SU-DHL-6 (cell line): Measurements from ENCODE around the gene G6PD.
A peak's percentile ranks its signal among the peaks of the same experiment; 100 is the strongest.

ENCODE experiments used
- H2AFZ ChIP-seq: fragments of 200-600 bp; sonication (generic); 2 replicates; pipeline ENCODE4 v1.6.1; 2014; ENCODE audit warnings: low read depth, mild to moderate bottlenecking, moderate library complexity, mixed read lengths, antibody characterized with exemption, low read length; ENCODE audit not compliant: severe bottlenecking
- H3F3A ChIP-seq: fragments of 200-600 bp; shearing (Covaris generic); 2 replicates; pipeline ENCODE4 v1.6.0; 2016; ENCODE audit warnings: antibody characterized with exemption, mild to moderate bottlenecking; ENCODE audit not compliant: insufficient read depth
- H3K27ac ChIP-seq: fragments of 200-600 bp; sonication (generic); 2 replicates; pipeline ENCODE4 v1.5.1; 2016; ENCODE audit warnings: low read depth, mild to moderate bottlenecking, low read length, moderate library complexity, mixed read lengths
- H3K27me3 ChIP-seq: fragments of 200-600 bp; sonication (generic), shearing (Covaris generic); 2 replicates; pipeline ENCODE4 v1.6.0; 2014; ENCODE audit warnings: mild to moderate bottlenecking, low read length
- H3K36me3 ChIP-seq: fragments of 200-600 bp; sonication (generic); 2 replicates; pipeline ENCODE4 v1.6.1; 2014; ENCODE audit warnings: mild to moderate bottlenecking, low read length, mixed read lengths
- H3K4me2 ChIP-seq: fragments of 300-600, 200-600 bp; shearing (Covaris generic), sonication (generic); 2 replicates; pipeline ENCODE4 v1.6.0; 2014; ENCODE audit warnings: low read length, low read depth, mild to moderate bottlenecking; ENCODE audit not compliant: poor library complexity, severe bottlenecking
- H3K4me3 ChIP-seq: fragments of 200-600 bp; sonication (generic); 2 replicates; pipeline ENCODE4 v1.5.1; 2014; ENCODE audit warnings: antibody characterized with exemption, low read length, mild to moderate bottlenecking, mixed read lengths; ENCODE audit not compliant: insufficient read depth, poor library complexity, severe bottlenecking
- H3K79me2 ChIP-seq: fragments of 200-600 bp; sonication (generic); 2 replicates; pipeline ENCODE4 v1.6.1; 2014; ENCODE audit warnings: mild to moderate bottlenecking, low read length, moderate library complexity; ENCODE audit not compliant: insufficient read depth
- H3K9ac ChIP-seq: fragments of 200-600 bp; sonication (generic); 2 replicates; pipeline ENCODE4 v1.7.0; 2014; ENCODE audit warnings: mild to moderate bottlenecking, low read length
- H3K9me2 ChIP-seq: fragments of 200-600 bp; sonication (generic); replicated peaks from 2 replicates; pipeline ENCODE4 v1.6.1; 2014; ENCODE audit warnings: low read length; ENCODE audit not compliant: insufficient read depth
- H3K9me3 ChIP-seq: fragments of 200-600 bp; sonication (generic); 2 replicates; pipeline ENCODE4 v1.6.1; 2014; ENCODE audit warnings: low read length, mixed read lengths; ENCODE audit not compliant: insufficient read depth
- H4K20me1 ChIP-seq: fragments of 200-600 bp; sonication (generic); 2 replicates; pipeline ENCODE4 v1.6.1; 2014; ENCODE audit warnings: low read depth, mild to moderate bottlenecking, antibody characterized with exemption, low read length, moderate library complexity, mixed read lengths
- EZH2phosphoT487 ChIP-seq: fragments of 200-600 bp; sonication (generic), shearing (Covaris generic); conservative IDR thresholded peaks from 2 replicates; pipeline ENCODE4 v1.6.1; 2018; ENCODE audit warnings: mild to moderate bottlenecking, antibody characterized with exemption, low read length, moderate library complexity, mixed read lengths
- TF ChIP-seq, protein P1 (sequence below): fragments of 200-600 bp; sonication (generic); IDR thresholded peaks from one replicate; pipeline ENCODE4 v1.5.1; 2017; ENCODE audit warnings: antibody characterized with exemption, mild to moderate bottlenecking, low read length, moderate library complexity; ENCODE audit not compliant: insufficient read depth, poor library complexity, severe bottlenecking

Gene G6PD

GRCh38 chrX:154486396-154487207 lies 60.0 kb downstream of the G6PD start, which contains the start of gene UBL4A:
Gene UBL4A (minus strand): TSS chrX:154486615. CDS start chrX:154486584, 31 bp downstream.
- Histone ChIP-seq H4K20me1 (no peaks in the 10 kb centered on the region), H3K9me2 (no peaks in the 10 kb centered on the region), H3K9me3 (no peaks in the 10 kb centered on the region), H2AFZ (no peak within 1 kb of the TSS), H3F3A (peaks cover 17% of the 10 kb centered on the region), H3K27me3 (no peaks in the 10 kb centered on the region), H3K9ac (peak within 1 kb of the TSS; percentile 100), H3K79me2 (peaks cover 18% of the 10 kb centered on the region), H3K4me3 (peak within 1 kb of the TSS; percentile 74), H3K27ac (peak within 1 kb of the TSS; percentile 82), H3K36me3 (no peaks in the 10 kb centered on the region), H3K4me2 (peak within 1 kb of the TSS; percentile 89)
- TF ChIP-seq, protein P1, sequence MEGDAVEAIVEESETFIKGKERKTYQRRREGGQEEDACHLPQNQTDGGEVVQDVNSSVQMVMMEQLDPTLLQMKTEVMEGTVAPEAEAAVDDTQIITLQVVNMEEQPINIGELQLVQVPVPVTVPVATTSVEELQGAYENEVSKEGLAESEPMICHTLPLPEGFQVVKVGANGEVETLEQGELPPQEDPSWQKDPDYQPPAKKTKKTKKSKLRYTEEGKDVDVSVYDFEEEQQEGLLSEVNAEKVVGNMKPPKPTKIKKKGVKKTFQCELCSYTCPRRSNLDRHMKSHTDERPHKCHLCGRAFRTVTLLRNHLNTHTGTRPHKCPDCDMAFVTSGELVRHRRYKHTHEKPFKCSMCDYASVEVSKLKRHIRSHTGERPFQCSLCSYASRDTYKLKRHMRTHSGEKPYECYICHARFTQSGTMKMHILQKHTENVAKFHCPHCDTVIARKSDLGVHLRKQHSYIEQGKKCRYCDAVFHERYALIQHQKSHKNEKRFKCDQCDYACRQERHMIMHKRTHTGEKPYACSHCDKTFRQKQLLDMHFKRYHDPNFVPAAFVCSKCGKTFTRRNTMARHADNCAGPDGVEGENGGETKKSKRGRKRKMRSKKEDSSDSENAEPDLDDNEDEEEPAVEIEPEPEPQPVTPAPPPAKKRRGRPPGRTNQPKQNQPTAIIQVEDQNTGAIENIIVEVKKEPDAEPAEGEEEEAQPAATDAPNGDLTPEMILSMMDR, result no peak
- no peak for TF ChIP-seq EZH2phosphoT487

DNA sequence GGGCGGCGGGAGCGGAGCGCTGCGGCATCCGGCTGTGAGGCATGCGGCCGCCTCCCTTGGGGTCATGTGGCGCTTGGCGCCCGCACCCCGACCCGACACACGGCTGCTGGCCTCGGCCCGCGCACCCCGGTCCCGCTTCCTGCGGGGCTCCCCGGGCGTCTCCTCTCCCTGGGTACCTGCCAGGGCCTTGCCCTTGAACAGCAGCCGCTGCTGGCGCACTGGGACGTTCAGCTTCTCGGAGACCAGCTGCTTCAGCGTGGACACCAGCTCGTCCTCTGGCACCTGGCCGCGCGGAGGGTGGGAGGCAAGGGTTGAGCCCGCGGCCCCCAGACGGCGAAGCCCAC lies 60.6 kb downstream of the G6PD start:
- peaks cover 18% of the 10 kb centered on the region for H3K79me2 ChIP-seq
- no peaks in the 10 kb centered on the region for H3K27me3 ChIP-seq
- H3F3A ChIP-seq, result peaks cover 17% of the 10 kb centered on the region
- peak overlapping the region; percentile 89 for H3K4me2 ChIP-seq
- no peaks in the 10 kb centered on the region for H3K9me2 ChIP-seq
- peak overlapping the region; percentile 82 for H3K27ac ChIP-seq
- no peaks in the 10 kb centered on the region for H3K36me3 ChIP-seq
- TF ChIP-seq EZH2phosphoT487, result no peak
- TF ChIP-seq, protein P1, result no peak
- peak overlapping the region; percentile 74 for H3K4me3 ChIP-seq
- H2AFZ ChIP-seq, result no peak overlapping the region
- H3K9me3 ChIP-seq, result no peaks in the 10 kb centered on the region
- no peaks in the 10 kb centered on the region for H4K20me1 ChIP-seq
- peak overlapping the region; percentile 100 for H3K9ac ChIP-seq

GRCh38 chrX:154485150-154486051 lies 61.2 kb downstream of the G6PD start:
- TF ChIP-seq, protein P1, result no peak
- TF ChIP-seq EZH2phosphoT487, result no peak
- Histone ChIP-seq H3K9me3 (no peaks in the 10 kb centered on the region), H3K36me3 (no peaks in the 10 kb centered on the region), H4K20me1 (no peaks in the 10 kb centered on the region), H3K4me2 (peak overlapping the region; percentile 89), H2AFZ (no peak overlapping the region), H3K79me2 (peaks cover 18% of the 10 kb centered on the region), H3K27ac (peak overlapping the region; percentile 82), H3K9me2 (no peaks in the 10 kb centered on the region), H3K27me3 (no peaks in the 10 kb centered on the region), H3K4me3 (peak overlapping the region; percentile 74), H3F3A (peaks cover 22% of the 10 kb centered on the region), H3K9ac (peak overlapping the region; percentile 100)
